HepG2 (cell line): ENCODE data around the gene MTIF3. TPM values are rescaled to one million over a fixed set of nuclear protein-coding genes. Genes with fewer than 3 reads are reported as not detected.

Experiments
- ATAC-seq: fragments of 200-7000 bp; cut with Tn5 transposase; 3 replicates; pipeline ENCODE4 v1.9.1; 2020; ENCODE audit warnings: mild to moderate bottlenecking, moderate library complexity
- BruUV-seq: library from RNA; stranded (reverse); fragments of 400-500 nt; replicated peaks from 2 replicates; lab custom pipeline; 2021; lab: Mats Ljungman, UMichigan
- CTCF ChIA-PET: fragments of 300-600 bp; formaldehyde crosslinking; extraction: SDS; loops from one replicate; lab custom pipeline; 2021; ENCODE audit warnings: low total read pairs, inconsistent platforms, low intra/inter-chr PET ratio; lab: Yijun Ruan, JAX
- POLR2A ChIA-PET: fragments of 350-600 bp; sonication (Branson Sonifier 250); formaldehyde crosslinking; loops from one replicate; lab custom pipeline; 2020; ENCODE audit warnings: antibody characterized with exemption, inconsistent platforms; lab: Yijun Ruan, JAX
- DNase-seq: peaks from one replicate; pipeline ENCODE4 v3.0.0-alpha.2; 2015; ENCODE audit warnings: low spot score
- FAIRE-seq: peaks from 3 replicates; lab custom pipeline; 2011; peaks lifted over from hg19 to GRCh38; lab: Jason Lieb, UNC
- H2AFZ ChIP-seq: one replicate; pipeline ENCODE4 v1.6.1; 2011; ENCODE audit warnings: low read length, inconsistent platforms
- H3K27ac ChIP-seq: fragments of 300-600 bp; 3 replicates; pipeline ENCODE4 v1.8.0; 2011; ENCODE audit warnings: mixed run types, mild to moderate bottlenecking, mixed read lengths, low read length, inconsistent platforms; ENCODE audit not compliant: insufficient read depth; ENCODE audit errors: extremely low read length
- H3K27me3 ChIP-seq, 2 experiments: fragments of 200-600 bp in 1 of 2; 2 replicates in 1 of 2; 3 replicates in 1 of 2; pipeline versions ENCODE4 v1.6.0 to v1.8.0; 2011; ENCODE audit warnings: low read length in 2 of 2, mild to moderate bottlenecking in 2 of 2, moderate library complexity in 2 of 2, inconsistent platforms in 1 of 2; ENCODE audit not compliant: insufficient read depth in 2 of 2, control insufficient read depth in 1 of 2
- H3K36me3 ChIP-seq, 2 experiments: fragments of 200-600 bp in 1 of 2; replicated peaks in 1 of 2; 2 replicates in 1 of 2; 3 replicates in 1 of 2; pipeline versions ENCODE4 v1.5.1 to v1.8.0; 2011; ENCODE audit warnings: low read length in 2 of 2, inconsistent platforms in 1 of 2; ENCODE audit not compliant: insufficient read depth in 2 of 2, control insufficient read depth in 1 of 2
- H3K4me1 ChIP-seq: 2 replicates; pipeline ENCODE4 v1.5.1; 2012; ENCODE audit warnings: low read length, inconsistent platforms; ENCODE audit not compliant: insufficient read depth
- H3K4me2 ChIP-seq: 2 replicates; pipeline ENCODE4 v1.6.0; 2011; ENCODE audit warnings: low read depth, low read length, inconsistent platforms
- H3K4me3 ChIP-seq, 3 experiments: fragments of 200-600 bp in 1 of 3; sonication (generic), shearing (Covaris generic) in 1 of 3; replicated peaks in 1 of 3; 2 replicates each; pipeline ENCODE4 v1.5.1; 2011 to 2016; ENCODE audit warnings: low read length in 3 of 3, inconsistent platforms in 2 of 3, low read depth in 2 of 3, mild to moderate bottlenecking in 2 of 3, control low read depth in 1 of 3, mixed read lengths in 1 of 3; ENCODE audit not compliant: insufficient read depth in 1 of 3
- H3K79me2 ChIP-seq: one replicate; pipeline ENCODE4 v1.6.1; 2011; ENCODE audit warnings: low read length, inconsistent platforms; ENCODE audit not compliant: insufficient read depth
- H3K9ac ChIP-seq: 2 replicates; pipeline ENCODE4 v1.6.0; 2011; ENCODE audit warnings: mild to moderate bottlenecking, low read depth, low read length, inconsistent platforms; ENCODE audit not compliant: insufficient read depth
- H3K9me3 ChIP-seq: 2 replicates; pipeline ENCODE4 v1.5.1; 2012; ENCODE audit warnings: mild to moderate bottlenecking, low read length
- H4K20me1 ChIP-seq: 2 replicates; pipeline ENCODE4 v1.6.0; 2011; ENCODE audit warnings: inconsistent platforms, mild to moderate bottlenecking, low read length, moderate library complexity; ENCODE audit not compliant: insufficient read depth
- GLI4 ChIP-seq: sonication (generic); formaldehyde crosslinking; IDR thresholded peaks from 2 replicates; pipeline ENCODE4 v1.5.1; 2020; ENCODE audit warnings: missing genetic modification reagents, mild to moderate bottlenecking, moderate library complexity, borderline replicate concordance
- TBP ChIP-seq: sonication (generic); formaldehyde crosslinking; IDR thresholded peaks from 2 replicates; pipeline ENCODE4 v1.5.0; 2020; ENCODE audit warnings: missing genetic modification reagents
- ZNF205 ChIP-seq: IDR thresholded peaks from 2 replicates; pipeline ENCODE4 v1.6.1; 2018; ENCODE audit warnings: missing biosample characterization, missing genetic modification reagents
- ZNF589 ChIP-seq: sonication (generic); formaldehyde crosslinking; conservative IDR thresholded peaks from 2 replicates; pipeline ENCODE4 v1.8.0; 2022; ENCODE audit warnings: mild to moderate bottlenecking, moderate library complexity, missing genetic modification reagents
- WGBS: methylation state at CpG from one replicate; pipeline ENCODE4 v1.1.6; 2017; ENCODE audit warnings: low lambda C conversion rate; 5-methylcytosine and 5-hydroxymethylcytosine counted together
- in situ Hi-C: cut with HindIII; loops from 2 replicates; pipeline ENCODE4 v1.10.0; 2017; ENCODE audit warnings: low pct_unique_long_range_greater_than_20kb; ENCODE audit not compliant: extremely low pct_ligation_motif_present
- intact Hi-C: fragments of 100-400 bp; cut with micrococcal nuclease; formaldehyde crosslinking; loops from one replicate; pipeline ENCODE4 v1.10.0; 2022; ENCODE audit not compliant: unreplicated experiment
- polyA plus RNA-seq, 8 experiments: library from polyadenylated mRNA; depleted of rRNA in 3 of 8; stranded (reverse) in 7 of 8; unstranded in 1 of 8; fragments of >200 nt; fragmentation: Illumina TruSeq in 4 of 8; extraction: Trizol in 4 of 8; gene quantifications; 2 replicates each; pipeline versions ENCODE4 v1.2.1 to v1.2.3, GENCODE V29; 2011 to 2016; ENCODE audit warnings: low read depth in 4 of 8, missing spikeins in 1 of 8, mixed read lengths in 1 of 8; ENCODE audit not compliant: insufficient read depth in 1 of 8
- total RNA-seq, 5 experiments: library from RNA; depleted of rRNA; stranded (reverse); fragments of >200 nt; fragmentation: Illumina TruSeq; extraction: Trizol; gene quantifications; 2 replicates each; pipeline ENCODE4 v1.2.3, GENCODE V29; 2016; ENCODE audit warnings: low read depth in 1 of 5
- TF ChIP-seq, protein P1 (sequence below): sonication (generic); formaldehyde crosslinking; IDR thresholded peaks from 2 replicates; pipeline ENCODE4 v1.5.1; 2020; ENCODE audit warnings: mild to moderate bottlenecking, missing genetic modification reagents, borderline replicate concordance

MTIF3 gene
- total and polyA plus RNA-seq, 2 of the 13 experiments (the other 11 are each of a cell fraction or from before 2014, with no cell fraction given) = 33.7 to 40.6 TPM

DNA sequence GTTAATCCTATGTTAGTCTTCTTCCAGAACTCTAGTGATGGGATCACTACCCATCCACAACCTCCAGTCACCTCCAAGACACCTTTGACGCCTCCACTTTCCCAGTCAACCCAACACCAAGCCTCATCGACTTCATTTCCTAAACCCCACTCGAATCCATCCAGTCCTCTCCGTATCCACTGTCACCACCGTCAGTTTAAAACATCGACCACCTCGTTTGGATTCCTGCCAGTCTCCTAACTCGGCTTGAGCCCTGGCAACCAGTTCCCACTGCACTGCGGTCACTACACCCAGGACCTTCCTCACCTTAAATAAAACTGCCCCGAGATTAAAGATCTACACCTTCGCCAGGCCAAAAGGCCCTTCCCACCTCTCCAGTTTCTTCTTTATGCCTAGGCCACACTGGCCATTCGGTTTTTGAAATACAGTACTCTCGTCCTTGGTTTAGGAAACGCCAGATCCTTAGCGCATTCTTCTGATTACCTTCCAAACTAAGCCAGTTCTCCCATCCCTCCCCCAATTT, 1.2 kb downstream of the MTIF3 start:
- Histone ChIP-seq H3K4me1 (peaks cover 27% of the 10 kb centered on the region), H4K20me1 (no peaks in the 10 kb centered on the region), H3K4me2 (peak overlapping the region; percentile 86), H3K4me3 (peak overlapping the region; percentile 67 to 89 (median 74)), H3K27ac (peak overlapping the region; percentile 95), H2AFZ (peak overlapping the region; percentile 59), H3K27me3 (no peaks in the 10 kb centered on the region; a peak in 1 of 5 replicates), H3K9me3 (no peaks in the 10 kb centered on the region), H3K9ac (peak overlapping the region; percentile 91), H3K79me2 (peaks cover 22% of the 10 kb centered on the region), H3K36me3 (no peaks in the 10 kb centered on the region)
- BruUV-seq = TSS peak; percentile 71
- FAIRE-seq (no peak), DNase-seq (no peak), ATAC-seq (peak; percentile 3; the same call in 2 of the 3 replicates)
- TF ChIP-seq GLI4 (CRISPR knock-in tag) (0 out of 2 replicates have a peak, but pooled peaks have one; percentile 1), ZNF205 (CRISPR knock-in tag) (no peak), ZNF589 (0 out of 2 replicates have a peak, but pooled peaks have one; percentile 2), TBP (CRISPR knock-in tag) (no peak)
- TF ChIP-seq, protein P1, sequence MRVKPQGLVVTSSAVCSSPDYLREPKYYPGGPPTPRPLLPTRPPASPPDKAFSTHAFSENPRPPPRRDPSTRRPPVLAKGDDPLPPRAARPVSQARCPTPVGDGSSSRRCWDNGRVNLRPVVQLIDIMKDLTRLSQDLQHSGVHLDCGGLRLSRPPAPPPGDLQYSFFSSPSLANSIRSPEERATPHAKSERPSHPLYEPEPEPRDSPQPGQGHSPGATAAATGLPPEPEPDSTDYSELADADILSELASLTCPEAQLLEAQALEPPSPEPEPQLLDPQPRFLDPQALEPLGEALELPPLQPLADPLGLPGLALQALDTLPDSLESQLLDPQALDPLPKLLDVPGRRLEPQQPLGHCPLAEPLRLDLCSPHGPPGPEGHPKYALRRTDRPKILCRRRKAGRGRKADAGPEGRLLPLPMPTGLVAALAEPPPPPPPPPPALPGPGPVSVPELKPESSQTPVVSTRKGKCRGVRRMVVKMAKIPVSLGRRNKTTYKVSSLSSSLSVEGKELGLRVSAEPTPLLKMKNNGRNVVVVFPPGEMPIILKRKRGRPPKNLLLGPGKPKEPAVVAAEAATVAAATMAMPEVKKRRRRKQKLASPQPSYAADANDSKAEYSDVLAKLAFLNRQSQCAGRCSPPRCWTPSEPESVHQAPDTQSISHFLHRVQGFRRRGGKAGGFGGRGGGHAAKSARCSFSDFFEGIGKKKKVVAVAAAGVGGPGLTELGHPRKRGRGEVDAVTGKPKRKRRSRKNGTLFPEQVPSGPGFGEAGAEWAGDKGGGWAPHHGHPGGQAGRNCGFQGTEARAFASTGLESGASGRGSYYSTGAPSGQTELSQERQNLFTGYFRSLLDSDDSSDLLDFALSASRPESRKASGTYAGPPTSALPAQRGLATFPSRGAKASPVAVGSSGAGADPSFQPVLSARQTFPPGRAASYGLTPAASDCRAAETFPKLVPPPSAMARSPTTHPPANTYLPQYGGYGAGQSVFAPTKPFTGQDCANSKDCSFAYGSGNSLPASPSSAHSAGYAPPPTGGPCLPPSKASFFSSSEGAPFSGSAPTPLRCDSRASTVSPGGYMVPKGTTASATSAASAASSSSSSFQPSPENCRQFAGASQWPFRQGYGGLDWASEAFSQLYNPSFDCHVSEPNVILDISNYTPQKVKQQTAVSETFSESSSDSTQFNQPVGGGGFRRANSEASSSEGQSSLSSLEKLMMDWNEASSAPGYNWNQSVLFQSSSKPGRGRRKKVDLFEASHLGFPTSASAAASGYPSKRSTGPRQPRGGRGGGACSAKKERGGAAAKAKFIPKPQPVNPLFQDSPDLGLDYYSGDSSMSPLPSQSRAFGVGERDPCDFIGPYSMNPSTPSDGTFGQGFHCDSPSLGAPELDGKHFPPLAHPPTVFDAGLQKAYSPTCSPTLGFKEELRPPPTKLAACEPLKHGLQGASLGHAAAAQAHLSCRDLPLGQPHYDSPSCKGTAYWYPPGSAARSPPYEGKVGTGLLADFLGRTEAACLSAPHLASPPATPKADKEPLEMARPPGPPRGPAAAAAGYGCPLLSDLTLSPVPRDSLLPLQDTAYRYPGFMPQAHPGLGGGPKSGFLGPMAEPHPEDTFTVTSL = 0 out of 2 replicates have a peak, but pooled peaks have one; percentile 1
- CTCF ChIA-PET = no interaction called here
- intact Hi-C loops (no loop called here), in situ Hi-C loops (no loop called here)
- POLR2A ChIA-PET = interaction anchor here (1.9 to 2.8 kb wide), 5 partner anchors 14 to 65 kb away, joined by 7 to 27 read pairs (median 14); partner anchors contain the start of gene GTF3A
- WGBS = 5% methylated on average over 15 of the region's 15 CpGs
